ENCODE measurements around the gene ZFYVE26.
A peak's percentile ranks its signal among the peaks of the same experiment; 100 is the strongest.
"Not testable (repeated sequence)": the region's sequence is repeated elsewhere in the genome, so short reads cannot be mapped to it uniquely, and the experiment has no call there.

Gene ZFYVE26

GRCh38 chr14:67721875-67722274 lies 94.5 kb downstream of the ZFYVE26 start:
- no peak for FAIRE-seq
- no peak for TF ChIP-seq POLR2AphosphoS5 (IDR thresholded peaks at IDR 0.05; ENCODE audit: low read depth, low read length)
- TF ChIP-seq TAF1 (IDR thresholded peaks at IDR 0.05; ENCODE audit: borderline replicate concordance, low read depth, low read length), result no peak
- no peak for TF ChIP-seq POLR2A (IDR thresholded peaks at IDR 0.05; ENCODE audit: low read depth, low read length)
- no peak for DNase-seq (ENCODE audit: insufficient read length)

GRCh38 chr14:67719866-67720265 lies 96.5 kb downstream of the ZFYVE26 start:
- no peak for DNase-seq (ENCODE audit: insufficient read length)
- no peak for FAIRE-seq
- TF ChIP-seq POLR2A (IDR thresholded peaks at IDR 0.05; ENCODE audit: low read depth, low read length) (no peak), TAF1 (IDR thresholded peaks at IDR 0.05; ENCODE audit: borderline replicate concordance, low read depth, low read length) (no peak), POLR2AphosphoS5 (IDR thresholded peaks at IDR 0.05; ENCODE audit: low read depth, low read length) (no peak)

- FAIRE-seq; DNase-seq (ENCODE audit: insufficient read length): not testable (repeated sequence)
These were observed 97.0 kb downstream of the ZFYVE26 start for GRCh38 chr14:67719385-67719784.

- FAIRE-seq (no peak), DNase-seq (ENCODE audit: insufficient read length) (no peak)
- TF ChIP-seq TAF1 (IDR thresholded peaks at IDR 0.05; ENCODE audit: borderline replicate concordance, low read depth, low read length) (no peak), POLR2AphosphoS5 (IDR thresholded peaks at IDR 0.05; ENCODE audit: low read depth, low read length) (no peak), POLR2A (IDR thresholded peaks at IDR 0.05; ENCODE audit: low read depth, low read length) (no peak)
These were observed 98.1 kb downstream of the ZFYVE26 start for GRCh38 chr14:67718265-67718664.

- TF ChIP-seq TAF1 (IDR thresholded peaks at IDR 0.05; ENCODE audit: borderline replicate concordance, low read depth, low read length), result no peak
- TF ChIP-seq POLR2AphosphoS5 (IDR thresholded peaks at IDR 0.05; ENCODE audit: low read depth, low read length), result no peak
- TF ChIP-seq POLR2A (IDR thresholded peaks at IDR 0.05; ENCODE audit: low read depth, low read length), result no peak
- DNase-seq (ENCODE audit: insufficient read length) (no peak), FAIRE-seq (no peak)
These were observed 99.3 kb downstream of the ZFYVE26 start for GRCh38 chr14:67717048-67717447.

GRCh38 chr14:67710209-67710608 lies 106.2 kb downstream of the ZFYVE26 start:
- no peak for DNase-seq (ENCODE audit: insufficient read length)

GRCh38 chr14:67709796-67710195 lies 106.6 kb downstream of the ZFYVE26 start:
- FAIRE-seq; DNase-seq (ENCODE audit: insufficient read length): not testable (repeated sequence)

More at GRCh38 chr14:67710209-67710608, 106.2 kb downstream of the ZFYVE26 start:
- no peak for FAIRE-seq
- TF ChIP-seq POLR2AphosphoS5 (IDR thresholded peaks at IDR 0.05; ENCODE audit: low read depth, low read length) (no peak), POLR2A (IDR thresholded peaks at IDR 0.05; ENCODE audit: low read depth, low read length) (no peak), TAF1 (IDR thresholded peaks at IDR 0.05; ENCODE audit: borderline replicate concordance, low read depth, low read length) (no peak)

- DNase-seq (ENCODE audit: insufficient read length); FAIRE-seq: not testable (repeated sequence)
These were observed 107.0 kb downstream of the ZFYVE26 start for GRCh38 chr14:67709346-67709745.

- FAIRE-seq (no peak), DNase-seq (ENCODE audit: insufficient read length) (no peak)
- TF ChIP-seq POLR2A (IDR thresholded peaks at IDR 0.05; ENCODE audit: low read depth, low read length) (no peak), TAF1 (IDR thresholded peaks at IDR 0.05; ENCODE audit: borderline replicate concordance, low read depth, low read length) (no peak), POLR2AphosphoS5 (IDR thresholded peaks at IDR 0.05; ENCODE audit: low read depth, low read length) (no peak)
These were observed 111.2 kb downstream of the ZFYVE26 start for GRCh38 chr14:67705211-67705610.

GRCh38 chr14:67704484-67705089 lies 111.8 kb downstream of the ZFYVE26 start:
- TF ChIP-seq POLR2A (IDR thresholded peaks at IDR 0.05; ENCODE audit: low read depth, low read length) (no peak), POLR2AphosphoS5 (IDR thresholded peaks at IDR 0.05; ENCODE audit: low read depth, low read length) (no peak), TAF1 (IDR thresholded peaks at IDR 0.05; ENCODE audit: borderline replicate concordance, low read depth, low read length) (no peak)
- DNase-seq (ENCODE audit: insufficient read length) (no peak), FAIRE-seq (peak; percentile 71)

- no peak for DNase-seq (ENCODE audit: insufficient read length)
- no peak for FAIRE-seq
- TF ChIP-seq POLR2AphosphoS5 (IDR thresholded peaks at IDR 0.05; ENCODE audit: low read depth, low read length) (no peak), TAF1 (IDR thresholded peaks at IDR 0.05; ENCODE audit: borderline replicate concordance, low read depth, low read length) (no peak), POLR2A (IDR thresholded peaks at IDR 0.05; ENCODE audit: low read depth, low read length) (no peak)
These were observed 112.4 kb downstream of the ZFYVE26 start for GRCh38 chr14:67703997-67704396.

- not testable (repeated sequence) for FAIRE-seq; DNase-seq (ENCODE audit: insufficient read length)
These were observed 114.9 kb downstream of the ZFYVE26 start, which contains the start of gene RDH12 for GRCh38 chr14:67701492-67701891. RDH12 (plus strand) TSS chr14:67701886; CDS start chr14:67722643, 20,757 bp downstream.

- FAIRE-seq (no peak), DNase-seq (ENCODE audit: insufficient read length) (no peak)
- no peak for TF ChIP-seq POLR2AphosphoS5 (IDR thresholded peaks at IDR 0.05; ENCODE audit: low read depth, low read length)
- no peak for TF ChIP-seq TAF1 (IDR thresholded peaks at IDR 0.05; ENCODE audit: borderline replicate concordance, low read depth, low read length)
- no peak for TF ChIP-seq POLR2A (IDR thresholded peaks at IDR 0.05; ENCODE audit: low read depth, low read length)
These were observed 118.2 kb downstream of the ZFYVE26 start for GRCh38 chr14:67698179-67698578.

Data from GM12892 (cell line).